ENCODE results near the gene RBCK1. TPM values are rescaled to one million over a fixed set of nuclear protein-coding genes. Genes with fewer than 3 reads are reported as not detected.

The RBCK1 gene
- total and polyA plus RNA-seq, 2 of the 4 experiments (the other 2 are of a cell fraction), result 29.9 to 84.2 TPM

DNA sequence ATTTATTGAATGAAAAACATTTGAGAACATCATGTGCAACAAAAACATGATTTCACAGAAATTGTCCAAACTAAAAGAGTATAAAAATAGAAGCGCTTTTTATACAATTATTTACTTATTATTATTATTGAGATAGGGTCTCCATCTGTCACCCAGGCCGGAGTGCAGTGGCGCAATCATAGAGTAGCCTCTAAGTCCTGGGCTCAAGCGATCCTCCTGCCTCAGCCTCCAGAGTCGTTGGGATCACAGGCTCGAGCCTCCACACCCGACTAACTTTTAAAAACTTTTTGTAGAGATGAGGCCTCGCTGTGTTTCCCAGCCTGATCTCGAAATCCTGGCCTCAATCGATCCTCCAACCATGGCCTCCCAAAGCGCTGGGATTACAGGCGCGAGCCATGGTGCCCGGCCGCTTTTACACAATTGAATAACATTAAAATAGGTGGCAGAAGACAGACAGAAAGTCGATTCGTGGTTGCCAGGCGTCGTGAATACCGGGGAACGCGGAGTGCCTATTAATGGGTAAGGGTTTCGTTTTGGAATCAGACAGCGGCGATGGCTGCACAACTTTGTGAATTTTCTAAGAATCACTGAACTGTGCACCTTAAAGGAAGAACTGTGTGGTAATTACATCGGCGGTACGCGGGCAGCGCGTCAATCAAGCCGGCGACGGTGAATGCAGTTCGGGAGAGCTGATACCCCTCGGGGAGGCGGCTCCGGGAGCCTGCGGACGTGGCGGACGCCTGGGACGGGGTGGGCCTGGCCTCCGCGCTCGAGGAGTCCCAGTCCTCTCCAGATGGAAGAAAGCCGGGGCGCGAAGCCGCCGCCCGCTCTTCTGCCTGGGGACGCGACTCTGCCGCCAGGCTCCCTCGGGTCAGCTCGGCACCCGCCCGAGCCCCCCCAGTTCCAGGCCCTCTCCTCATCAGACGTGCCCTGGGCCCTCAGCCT lies 53.4 kb downstream of the RBCK1 start:
- TF ChIP-seq CEBPB (IDR thresholded peaks at IDR 0.05; ENCODE audit: low read depth, low read length) (peak; percentile 40), BHLHE40 (IDR thresholded peaks at IDR 0.05; ENCODE audit: low read depth, low read length) (no peak)
- 8% methylated on average over 30 of the region's 60 CpGs; no CpG with 5 or more reads in 1 of the 2 experiments for WGBS, 2 experiments (ENCODE audit: extremely low coverage in 2 of 2, insufficient read length in 1 of 2)
- Histone ChIP-seq H3K4me3 (ENCODE audit: insufficient read depth, low read depth, low read length) (peak overlapping the region; percentile 95), H4K5ac (ENCODE audit: low read depth, low read length) (peak overlapping the region; percentile 66; the same call in 1 of the 2 replicates), H2AFZ (replicated peaks; ENCODE audit: low read length, poor library complexity) (peak overlapping the region; percentile 98), H2BK120ac (ENCODE audit: low read depth, low read length) (no peak overlapping the region), H3K36me3 (ENCODE audit: control insufficient read depth, insufficient read depth, low read length) (peaks cover 2% of the 10 kb centered on the region; the same call in 1 of the 2 replicates), H3K4me2 (ENCODE audit: low read depth, low read length) (peak overlapping the region; percentile 69), H3K23ac (ENCODE audit: low read depth, low read length) (peak overlapping the region; percentile 15; the same call in 1 of the 2 replicates), H4K91ac (ENCODE audit: insufficient read depth, low read depth, low read length) (peak overlapping the region; percentile 7; the same call in 1 of the 2 replicates), H3K56ac (ENCODE audit: extremely low read depth, insufficient read depth, low read length) (peak overlapping the region; percentile 42; the same call in 1 of the 2 replicates), H4K8ac (ENCODE audit: low read depth in 2 of 2, low read length in 2 of 2) (peak overlapping the region; percentile 21 to 41; a peak in 1 of 4 replicates), H2BK20ac (ENCODE audit: low read depth, low read length) (no peak overlapping the region), H4K20me1 (ENCODE audit: insufficient read depth, low read length) (peaks cover 52% of the 10 kb centered on the region), H3K9me1 (ENCODE audit: insufficient read depth, low read length) (peaks cover 16% of the 10 kb centered on the region), H3K79me1 (ENCODE audit: low read depth in 1 of 2, low read length in 2 of 2) (peaks cover 0 to 54% of the 10 kb centered on the region in 2 experiments; a peak in 2 of 4 replicates), H3K27me3 (ENCODE audit: control insufficient read depth, insufficient read depth, low read length) (no peaks in the 10 kb centered on the region), H3K18ac (ENCODE audit: low read depth, low read length) (peak overlapping the region; percentile 10), H3K14ac (replicated peaks; ENCODE audit: low read depth, low read length) (peak overlapping the region; percentile 65), H2BK5ac (ENCODE audit: low read depth, low read length, poor library complexity, severe bottlenecking) (peak overlapping the region; percentile 62), H2AK5ac (ENCODE audit: low read depth, low read length) (peak overlapping the region; percentile 62; the same call in 1 of the 2 replicates), H3K27ac (ENCODE audit: insufficient read depth, low read length) (peak overlapping the region; percentile 68), H2AK9ac (replicated peaks; ENCODE audit: low read depth, low read length, poor library complexity) (peak overlapping the region; percentile 74), H3K9ac (ENCODE audit: low read depth, low read length) (peak overlapping the region; percentile 89), H3K4me1 (ENCODE audit: control insufficient read depth, insufficient read depth, low read length) (peaks cover 7% of the 10 kb centered on the region), H2BK15ac (ENCODE audit: low read depth, low read length) (no peak overlapping the region), H3K9me3 (ENCODE audit: control insufficient read depth, insufficient read depth, low read length) (no peaks in the 10 kb centered on the region), H3K4ac (ENCODE audit: low read depth, low read length) (peak overlapping the region; percentile 57)
- ChIA-PET CTCF (interaction anchor here (1.0 kb wide), 1 partner anchor 21 kb away, joined by 3 read pairs; no protein-coding TSS in a partner anchor), POLR2A (ENCODE audit: unreplicated experiment) (no interaction called here)
- intact Hi-C loops (cut with micrococcal nuclease) (no loop called here), dilution Hi-C loops (cut with HindIII; ENCODE audit: low sequenced_read_pairs, unreplicated experiment) (no loop called here), in situ Hi-C loops (cut with MboI; ENCODE audit: low sequenced_read_pairs) (no loop called here)
- ATAC-seq (ENCODE audit: low read depth), result peak; percentile 59
- no TSS peak for BruUV-seq (replicated peaks)
- DNase-seq, result peak; percentile 42

Data from IMR-90 (cell line).